ENCODE results near the gene TMEM91. TPM values are rescaled to one million over a fixed set of nuclear protein-coding genes. Genes with fewer than 3 reads are reported as not detected.

Gene TMEM91
- total and polyA plus RNA-seq, 2 experiments from 2014 or later = 27.5 to 51.8 TPM

DNA sequence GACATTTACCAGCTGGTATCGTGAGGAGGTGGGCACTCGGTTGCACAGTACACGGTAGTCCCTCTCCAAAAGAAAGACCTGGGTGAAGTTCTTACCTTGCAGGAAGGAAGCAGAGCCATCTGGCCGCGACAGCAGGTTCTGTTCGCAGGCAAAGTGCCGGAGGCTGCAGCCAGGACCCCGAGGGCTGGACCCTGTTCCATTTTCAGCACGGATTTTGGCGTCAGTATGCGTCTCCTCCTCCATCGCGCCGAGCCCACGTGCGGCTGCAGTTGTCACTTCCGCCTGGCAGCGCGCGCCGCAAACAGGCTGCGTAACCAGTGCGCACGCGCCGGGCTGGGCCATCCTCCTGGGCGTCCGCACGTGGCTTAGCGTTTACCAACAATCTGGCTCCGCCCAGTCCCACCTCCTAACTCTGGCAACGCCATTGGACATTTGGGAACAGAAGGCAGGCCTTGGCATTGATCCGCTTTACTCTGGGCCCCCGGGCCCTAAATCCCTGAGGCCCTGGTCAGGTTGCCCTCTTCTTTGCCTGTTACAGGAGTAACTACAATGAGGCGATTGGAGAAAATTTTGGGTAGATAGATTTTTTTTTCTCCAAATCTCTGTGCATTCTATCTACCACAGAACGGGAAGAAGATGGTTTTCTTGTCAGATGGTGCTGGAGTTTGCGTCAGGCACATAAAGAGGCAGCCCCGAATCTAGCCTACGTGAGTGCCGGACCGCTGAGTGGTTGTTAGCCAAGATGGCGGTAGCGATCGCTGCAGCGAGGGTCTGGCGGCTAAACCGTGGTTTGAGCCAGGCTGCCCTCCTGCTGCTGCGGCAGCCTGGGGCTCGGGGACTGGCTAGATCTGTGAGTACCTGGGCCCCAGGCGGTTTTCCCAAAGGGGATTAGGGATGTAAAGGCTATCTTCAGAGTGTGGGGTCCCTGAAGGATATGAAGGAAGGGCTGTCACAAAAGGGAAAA lies 21.0 kb downstream of the TMEM91 start, which contains the start of the genes BCKDHA and EXOSC5:
Gene BCKDHA (plus strand): TSS at position 733 of the 964 bp plus-strand sequence. CDS start 10 bp downstream, at position 743.
Gene EXOSC5 (minus strand): TSS at position 274 of the 964 bp plus-strand sequence. CDS start 31 bp downstream, at position 243.
- Histone ChIP-seq H3K27me3 (no peaks in the 10 kb centered on the region), H3K4me3 (peak within 1 kb of the TSS; percentile 48), H4K20me1 (ENCODE audit: insufficient read depth, poor library complexity, severe bottlenecking) (no peaks in the 10 kb centered on the region), H3K27ac (peak within 1 kb of the TSS; percentile 89), H3K79me2 (peaks cover 31% of the 10 kb centered on the region), H3K9me3 (ENCODE audit: low read depth) (no peaks in the 10 kb centered on the region), H3K4me1 (ENCODE audit: insufficient read depth) (peaks cover 3% of the 10 kb centered on the region), H3K36me3 (replicated peaks; ENCODE audit: insufficient read depth, low read depth) (no peaks in the 10 kb centered on the region), H2AFZ (peak within 1 kb of the TSS; percentile 38), H3K4me2 (peak within 1 kb of the TSS; percentile 94), H3K9me2 (replicated peaks; ENCODE audit: insufficient read depth) (no peaks in the 10 kb centered on the region)
- under 1% methylated on average over 50 of the region's 50 CpGs for WGBS (ENCODE audit: low lambda C conversion rate, missing lambda C conversion rate)
- peak; percentile 100 for DNase-seq (ENCODE audit: low spot score)
- TF ChIP-seq EZH2 (IDR thresholded peaks at IDR 0.05; ENCODE audit: borderline replicate concordance) (no peak), EZH2phosphoT487 (IDR thresholded peaks at IDR 0.05; ENCODE audit: low read depth, severe bottlenecking, unreplicated experiment) (no peak)
- TF ChIP-seq, protein P1, sequence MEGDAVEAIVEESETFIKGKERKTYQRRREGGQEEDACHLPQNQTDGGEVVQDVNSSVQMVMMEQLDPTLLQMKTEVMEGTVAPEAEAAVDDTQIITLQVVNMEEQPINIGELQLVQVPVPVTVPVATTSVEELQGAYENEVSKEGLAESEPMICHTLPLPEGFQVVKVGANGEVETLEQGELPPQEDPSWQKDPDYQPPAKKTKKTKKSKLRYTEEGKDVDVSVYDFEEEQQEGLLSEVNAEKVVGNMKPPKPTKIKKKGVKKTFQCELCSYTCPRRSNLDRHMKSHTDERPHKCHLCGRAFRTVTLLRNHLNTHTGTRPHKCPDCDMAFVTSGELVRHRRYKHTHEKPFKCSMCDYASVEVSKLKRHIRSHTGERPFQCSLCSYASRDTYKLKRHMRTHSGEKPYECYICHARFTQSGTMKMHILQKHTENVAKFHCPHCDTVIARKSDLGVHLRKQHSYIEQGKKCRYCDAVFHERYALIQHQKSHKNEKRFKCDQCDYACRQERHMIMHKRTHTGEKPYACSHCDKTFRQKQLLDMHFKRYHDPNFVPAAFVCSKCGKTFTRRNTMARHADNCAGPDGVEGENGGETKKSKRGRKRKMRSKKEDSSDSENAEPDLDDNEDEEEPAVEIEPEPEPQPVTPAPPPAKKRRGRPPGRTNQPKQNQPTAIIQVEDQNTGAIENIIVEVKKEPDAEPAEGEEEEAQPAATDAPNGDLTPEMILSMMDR (IDR thresholded peaks at IDR 0.05; ENCODE audit: poor library complexity) = no peak

DNA sequence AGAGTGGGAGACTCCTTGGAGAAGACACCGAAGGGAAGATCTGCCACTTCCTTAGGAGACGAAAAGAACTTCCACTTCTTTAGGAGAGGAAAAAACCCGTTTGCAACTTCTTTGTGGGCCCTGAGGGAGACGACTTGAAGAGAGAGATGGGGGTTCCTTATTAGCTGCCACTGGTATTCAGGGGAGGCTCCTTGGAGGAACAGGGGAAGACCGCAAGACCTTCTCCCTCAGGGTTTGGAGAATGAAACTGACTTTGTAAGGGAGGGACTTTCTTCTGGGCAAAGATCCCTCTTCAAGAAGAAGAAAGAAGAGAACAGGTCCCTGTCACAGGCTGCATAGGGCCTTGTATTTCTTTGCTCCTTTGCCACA lies 21.7 kb downstream of the TMEM91 start:
- TF ChIP-seq, protein P1 (IDR thresholded peaks at IDR 0.05; ENCODE audit: poor library complexity) = no peak
- no peak for TF ChIP-seq EZH2 (IDR thresholded peaks at IDR 0.05; ENCODE audit: borderline replicate concordance)
- H3K9me3 ChIP-seq (ENCODE audit: low read depth) = no peaks in the 10 kb centered on the region
- WGBS (ENCODE audit: low lambda C conversion rate, missing lambda C conversion rate) = 2% methylated on average over 5 of the region's 5 CpGs
- H3K27ac ChIP-seq = peak overlapping the region; percentile 89
- peak overlapping the region; percentile 94 for H3K4me2 ChIP-seq
- peaks cover 3% of the 10 kb centered on the region for H3K4me1 ChIP-seq (ENCODE audit: insufficient read depth)
- H3K79me2 ChIP-seq = peaks cover 31% of the 10 kb centered on the region
- peak overlapping the region; percentile 2 for H2AFZ ChIP-seq
- no peaks in the 10 kb centered on the region for H3K36me3 ChIP-seq (replicated peaks; ENCODE audit: insufficient read depth, low read depth)
- no peaks in the 10 kb centered on the region for H3K27me3 ChIP-seq
- peak overlapping the region; percentile 48 for H3K4me3 ChIP-seq
- no peak for DNase-seq (ENCODE audit: low spot score)
- H4K20me1 ChIP-seq (ENCODE audit: insufficient read depth, poor library complexity, severe bottlenecking) = no peaks in the 10 kb centered on the region
- H3K9me2 ChIP-seq (replicated peaks; ENCODE audit: insufficient read depth) = no peaks in the 10 kb centered on the region

DNA sequence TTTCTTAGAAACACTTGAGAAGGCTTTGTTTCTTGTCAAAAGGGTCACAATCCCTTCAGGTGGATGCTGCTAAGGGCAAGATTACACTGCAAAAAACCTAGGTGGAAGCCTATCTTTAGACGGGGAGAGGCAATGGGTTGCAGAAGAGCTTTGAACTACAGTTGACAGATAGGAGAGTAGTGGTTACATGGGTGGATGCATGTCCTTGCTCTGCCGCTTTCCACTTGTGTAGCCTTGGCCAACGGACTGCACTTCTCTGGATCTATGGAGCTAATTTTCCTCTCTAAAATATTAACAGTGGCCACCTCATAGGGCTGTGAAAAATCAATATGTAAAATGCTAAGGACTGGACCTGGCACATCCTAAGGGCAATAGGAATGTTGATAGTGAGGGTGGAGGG lies 22.3 kb downstream of the TMEM91 start:
- 76% methylated on average over 3 of the region's 3 CpGs for WGBS (ENCODE audit: low lambda C conversion rate, missing lambda C conversion rate)
- H3K27ac ChIP-seq = peak overlapping the region; percentile 89
- H2AFZ ChIP-seq = no peak overlapping the region
- no peaks in the 10 kb centered on the region for H3K27me3 ChIP-seq
- no peaks in the 10 kb centered on the region for H3K9me3 ChIP-seq (ENCODE audit: low read depth)
- peaks cover 3% of the 10 kb centered on the region for H3K4me1 ChIP-seq (ENCODE audit: insufficient read depth)
- DNase-seq (ENCODE audit: low spot score) = no peak
- peak overlapping the region; percentile 48 for H3K4me3 ChIP-seq
- no peaks in the 10 kb centered on the region for H3K36me3 ChIP-seq (replicated peaks; ENCODE audit: insufficient read depth, low read depth)
- peaks cover 31% of the 10 kb centered on the region for H3K79me2 ChIP-seq
- no peaks in the 10 kb centered on the region for H3K9me2 ChIP-seq (replicated peaks; ENCODE audit: insufficient read depth)
- H4K20me1 ChIP-seq (ENCODE audit: insufficient read depth, poor library complexity, severe bottlenecking) = no peaks in the 10 kb centered on the region
- no peak for TF ChIP-seq EZH2phosphoT487 (IDR thresholded peaks at IDR 0.05; ENCODE audit: low read depth, severe bottlenecking, unreplicated experiment)
- TF ChIP-seq, protein P1 (IDR thresholded peaks at IDR 0.05; ENCODE audit: poor library complexity) = no peak
- no peak for TF ChIP-seq EZH2 (IDR thresholded peaks at IDR 0.05; ENCODE audit: borderline replicate concordance)
- H3K4me2 ChIP-seq = peak overlapping the region; percentile 94
